ENCODE results near the gene CENPS.
"Not testable (repeated sequence)": the region's sequence is repeated elsewhere in the genome, so short reads cannot be mapped to it uniquely, and the experiment has no call there.

The CENPS gene

GRCh38 chr1:10401281-10401680 is 29.0 kb upstream of the CENPS start:
- TF ChIP-seq CTCF (conservative IDR thresholded peaks at IDR 0.05; ENCODE audit: low read length) = no peak
- H3K4me3 ChIP-seq (ENCODE audit: low read length) = no peak overlapping the region
- peak; percentile 74 for DNase-seq (ENCODE audit: low read depth)

- no peak overlapping the region for H3K4me3 ChIP-seq (ENCODE audit: low read length)
- TF ChIP-seq CTCF (conservative IDR thresholded peaks at IDR 0.05; ENCODE audit: low read length) = no peak
- DNase-seq (ENCODE audit: low read depth) = no peak
Observed at GRCh38 chr1:10402729-10403274, 27.4 kb upstream of the CENPS start.

- no peak for TF ChIP-seq CTCF (conservative IDR thresholded peaks at IDR 0.05; ENCODE audit: low read length)
- no peak overlapping the region for H3K4me3 ChIP-seq (ENCODE audit: low read length)
- DNase-seq (ENCODE audit: low read depth) = no peak
Observed at GRCh38 chr1:10407201-10407600, 23.0 kb upstream of the CENPS start.

- DNase-seq (ENCODE audit: low read depth) = peak; percentile 81
- no peak for TF ChIP-seq CTCF (conservative IDR thresholded peaks at IDR 0.05; ENCODE audit: low read length)
- no peak overlapping the region for H3K4me3 ChIP-seq (ENCODE audit: low read length)
Observed at GRCh38 chr1:10415211-10415930, 14.9 kb upstream of the CENPS start.

GRCh38 chr1:10415967-10416366 is 14.3 kb upstream of the CENPS start:
- not testable (repeated sequence) for DNase-seq (ENCODE audit: low read depth); H3K4me3 ChIP-seq (ENCODE audit: low read length)

GRCh38 chr1:10418741-10419140 is 11.5 kb upstream of the CENPS start:
- not testable (repeated sequence) for H3K4me3 ChIP-seq (ENCODE audit: low read length); DNase-seq (ENCODE audit: low read depth)

GRCh38 chr1:10419351-10419750 is 10.9 kb upstream of the CENPS start:
- no peak for DNase-seq (ENCODE audit: low read depth)
- TF ChIP-seq CTCF (conservative IDR thresholded peaks at IDR 0.05; ENCODE audit: low read length) = no peak
- H3K4me3 ChIP-seq (ENCODE audit: low read length) = no peak overlapping the region

- no peak for DNase-seq (ENCODE audit: low read depth)
- no peak overlapping the region for H3K4me3 ChIP-seq (ENCODE audit: low read length)
- TF ChIP-seq CTCF (conservative IDR thresholded peaks at IDR 0.05; ENCODE audit: low read length) = no peak
Observed at GRCh38 chr1:10421637-10422036, 8.6 kb upstream of the CENPS start.

All from AG10803 (cell line).